Stimulated activated CD4-positive, alpha-beta T cell treated with anti-CD3 and anti-CD28 coated beads, Interleukin-1b, Interleukin-23, amount 100 ng/mL, for 4 hours (primary cell): ENCODE data around the gene SRCIN1.

Source experiments
- DNase-seq, 2 donors: peaks; one replicate each; pipeline ENCODE4 v3.0.0-alpha.2; 2020; ENCODE audit warnings: low read depth in 2 of 2

Gene SRCIN1

DNA sequence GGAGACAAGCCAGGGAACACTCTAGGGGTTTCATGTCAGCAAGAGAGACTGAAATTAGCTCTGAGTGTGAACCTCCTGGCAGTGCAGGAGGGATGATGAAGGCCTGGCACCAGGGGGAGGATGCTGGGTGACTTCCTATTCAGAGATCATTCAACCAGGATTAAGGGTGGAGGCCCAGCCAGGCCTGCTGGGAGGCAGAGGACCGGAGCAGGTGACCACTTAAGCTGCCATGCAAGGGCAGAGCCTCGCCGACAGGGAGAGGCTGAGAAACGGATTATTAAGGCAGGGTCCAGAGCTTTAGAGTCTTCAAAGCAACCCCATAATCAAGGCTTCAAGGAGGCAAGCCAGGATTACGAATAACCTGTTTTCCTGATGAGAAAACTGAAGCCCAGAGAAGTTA lies 10.6 kb upstream of the SRCIN1 start:
- DNase-seq, result no peak

GRCh38 chr17:38613981-38614779 lies 8.4 kb upstream of the SRCIN1 start:
- no peak for DNase-seq

DNA sequence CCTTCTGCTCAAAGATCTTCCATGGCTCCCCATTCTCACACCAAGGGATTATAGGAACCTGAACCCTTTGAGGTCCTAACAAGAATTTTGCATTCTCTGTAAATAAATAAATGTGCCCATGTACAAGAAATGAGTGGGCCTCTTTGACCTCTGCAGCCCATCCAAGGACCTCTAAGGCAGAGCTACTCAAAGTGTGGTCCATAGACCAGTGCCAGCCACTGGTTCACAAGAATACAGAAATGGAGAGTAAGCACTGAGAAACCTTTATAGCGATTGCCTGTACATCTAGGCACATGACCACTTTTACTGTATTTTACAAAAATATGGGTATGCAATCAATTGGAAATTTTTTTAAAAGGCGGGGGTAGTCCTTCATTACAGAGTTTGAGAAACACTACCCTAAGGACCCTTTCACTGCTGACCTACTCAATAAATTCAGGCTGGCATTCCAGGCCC lies 7.8 kb upstream of the SRCIN1 start:
- DNase-seq, result no peak

DNA sequence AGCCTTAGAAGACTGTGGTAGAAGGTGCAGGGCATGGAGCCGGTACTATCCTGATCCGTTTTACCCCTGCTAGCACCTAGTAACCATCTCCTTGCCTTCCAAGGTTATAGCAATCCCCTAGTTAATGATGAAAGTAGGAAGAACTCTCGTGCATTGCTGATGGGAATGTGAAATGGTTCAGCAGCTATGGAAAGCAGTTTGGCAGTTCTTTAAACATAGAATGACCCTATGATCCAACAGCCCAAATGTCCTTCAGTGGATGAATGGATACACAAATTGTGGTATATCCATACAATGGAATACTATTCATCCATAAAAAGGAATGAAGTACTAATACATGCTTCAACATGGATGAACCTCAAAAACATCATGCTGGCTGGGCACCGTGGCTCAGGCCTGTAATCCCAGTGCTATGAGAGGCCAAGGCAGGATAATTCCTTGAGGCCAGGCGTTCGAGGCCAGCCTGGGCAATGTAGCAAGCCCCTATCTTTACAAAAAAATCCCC lies 6.2 kb upstream of the SRCIN1 start:
- DNase-seq, result no peak

DNA sequence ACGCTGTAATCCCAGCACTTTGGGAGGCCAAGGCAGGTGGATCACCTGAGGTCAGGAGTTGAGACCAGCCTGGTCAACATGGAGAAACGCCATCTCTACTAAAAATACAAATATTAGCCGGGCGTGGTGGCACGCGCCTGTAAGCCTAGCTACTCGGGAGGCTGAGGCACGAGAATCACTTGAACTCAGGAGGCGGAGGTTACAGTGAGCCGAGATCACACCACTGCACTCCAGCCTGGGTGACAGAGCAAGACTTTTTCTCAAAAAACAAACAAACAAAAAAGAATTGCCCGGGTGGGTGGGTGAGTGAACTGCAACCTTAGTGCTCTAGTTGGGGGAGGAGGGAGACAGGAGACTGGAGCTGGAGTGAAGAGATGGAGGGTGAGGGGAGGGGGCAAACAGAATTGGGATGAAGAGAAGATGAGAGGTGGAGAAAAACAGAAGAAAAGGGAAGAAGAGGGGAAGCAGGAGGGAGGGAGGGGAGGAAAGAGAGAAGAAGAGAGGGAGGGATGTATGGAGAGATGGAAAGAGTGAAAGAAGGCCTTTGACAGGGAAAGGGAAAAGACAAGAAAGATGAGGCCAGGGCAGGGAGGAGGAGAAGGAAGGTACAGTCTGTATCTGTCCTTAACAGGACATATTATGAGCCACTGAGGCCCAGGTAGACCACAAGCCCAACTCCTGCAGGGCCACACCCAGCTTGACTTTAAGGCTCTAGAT lies 5.5 kb upstream of the SRCIN1 start:
- DNase-seq, result no peak

- DNase-seq, result no peak
These were observed 3.7 kb upstream of the SRCIN1 start for GRCh38 chr17:38609280-38610031.

- DNase-seq, result no peak
These were observed 2.9 kb upstream of the SRCIN1 start for GRCh38 chr17:38608648-38609047.

DNA sequence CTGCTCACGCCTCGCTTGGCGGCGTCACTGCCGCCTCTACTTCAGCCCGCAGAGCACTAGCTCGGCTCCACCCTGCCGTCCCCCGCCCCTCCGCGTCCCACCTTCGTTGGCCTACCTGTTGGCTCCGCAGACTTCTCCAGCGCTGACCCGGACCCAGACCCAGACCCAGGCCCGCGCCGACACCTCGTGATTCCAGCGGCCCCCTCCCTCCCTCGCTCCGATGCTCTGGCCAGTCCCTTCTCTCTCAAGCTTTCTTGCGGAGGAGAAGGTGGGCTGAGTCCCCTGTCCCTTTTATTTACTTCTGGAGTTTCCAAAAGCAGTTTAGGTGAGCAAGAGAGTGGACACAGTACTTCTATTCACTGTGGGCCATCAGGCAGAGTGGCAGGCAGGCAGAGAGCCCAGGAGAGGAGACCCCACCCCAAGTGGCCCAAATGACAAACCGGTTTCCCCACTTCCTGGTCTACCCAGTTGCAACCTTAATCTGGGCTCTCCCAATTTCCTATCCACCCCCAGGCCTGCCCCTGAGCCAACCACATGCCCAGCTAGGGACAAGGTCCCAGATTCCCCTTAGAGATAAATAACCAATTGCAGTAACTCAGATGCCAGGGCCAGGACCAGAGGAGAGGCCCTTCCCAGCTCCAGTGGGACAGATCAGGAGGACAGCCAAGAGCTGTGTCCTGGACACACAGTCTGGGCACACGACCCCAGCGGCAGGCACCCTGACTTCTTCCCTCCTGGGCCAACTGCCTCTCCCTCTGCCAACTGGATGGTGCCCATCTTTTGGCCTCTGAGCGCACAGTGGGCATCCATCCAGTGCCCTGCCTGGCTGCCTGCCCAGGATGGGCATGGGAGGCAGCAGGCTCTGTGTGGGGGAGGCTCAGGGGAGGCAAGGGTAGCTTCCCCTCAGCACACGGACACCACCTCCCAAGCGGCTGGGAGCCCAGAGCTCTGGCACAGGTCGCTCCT lies 1.2 kb upstream of the SRCIN1 start:
- DNase-seq, result no peak

- DNase-seq, result no peak
These were observed 326 bp downstream of the SRCIN1 start for GRCh38 chr17:38605411-38605840.

- DNase-seq, result peak in 1 of 2 donors; percentile 16
These were observed 1.0 kb downstream of the SRCIN1 start for GRCh38 chr17:38604479-38605403.

GRCh38 chr17:38603786-38604478 lies 1.8 kb downstream of the SRCIN1 start:
- DNase-seq, result no peak

DNA sequence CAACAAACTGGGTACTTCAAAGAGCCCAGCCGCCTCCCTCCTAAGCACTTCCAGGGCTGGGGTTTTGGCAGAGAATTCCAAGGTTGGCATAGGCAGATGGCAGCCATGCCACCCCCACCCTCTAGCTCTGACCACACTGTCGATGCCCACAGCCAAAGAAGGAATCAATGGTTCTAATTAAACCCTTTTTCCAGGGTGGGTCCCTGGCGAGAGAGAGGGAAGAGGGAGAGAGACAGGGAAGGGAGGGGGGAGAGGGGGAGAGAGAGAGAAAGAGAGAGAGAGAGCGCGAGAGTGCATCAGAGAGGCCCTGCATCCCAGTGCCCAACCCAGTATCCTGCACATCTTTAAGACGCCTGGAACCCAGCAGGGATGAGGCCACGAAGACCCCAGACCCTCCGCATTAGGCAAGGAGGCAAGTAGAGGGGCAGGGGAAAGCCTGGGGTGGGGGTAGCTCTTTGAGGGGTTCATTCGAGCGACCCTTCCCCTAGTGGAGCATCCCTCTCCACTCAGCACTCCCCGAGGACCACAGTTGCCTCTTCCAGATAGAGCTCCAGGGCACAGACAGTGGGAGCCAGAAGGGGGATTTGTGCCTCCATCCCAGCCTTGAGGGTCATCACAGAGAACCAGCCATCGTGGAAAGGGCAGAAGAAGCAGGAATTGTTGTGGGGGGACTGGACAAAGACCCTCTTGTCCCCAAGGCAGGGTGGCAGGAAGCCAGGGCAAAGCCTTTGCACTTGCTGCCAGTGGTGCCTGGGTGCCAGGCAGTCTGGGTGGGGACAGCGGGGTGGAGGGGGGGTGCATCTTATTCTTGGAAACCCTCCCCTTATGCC lies 2.6 kb downstream of the SRCIN1 start:
- DNase-seq, result no peak

DNA sequence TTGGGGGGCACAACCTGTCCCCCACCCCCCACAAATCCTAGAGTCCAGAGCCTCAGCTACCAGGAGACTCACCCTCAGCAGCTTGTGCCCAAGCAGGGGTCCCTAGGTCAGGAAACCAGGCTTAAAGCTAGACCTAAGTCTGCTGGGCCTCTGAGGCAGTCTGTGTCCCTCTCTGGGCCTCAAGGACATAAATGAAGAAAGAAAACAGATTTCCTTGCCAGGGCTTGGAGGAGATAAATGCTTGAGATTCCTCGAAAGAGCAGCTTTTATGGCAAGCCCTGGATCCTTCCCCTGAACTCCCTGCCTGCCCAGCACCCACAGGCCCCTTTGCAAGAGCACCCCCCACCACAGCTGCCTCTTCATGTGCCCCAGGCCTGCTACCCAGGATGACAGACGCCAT lies 3.3 kb downstream of the SRCIN1 start:
- DNase-seq, result no peak

GRCh38 chr17:38601539-38602351 lies 4.0 kb downstream of the SRCIN1 start:
- DNase-seq, result no peak

DNA sequence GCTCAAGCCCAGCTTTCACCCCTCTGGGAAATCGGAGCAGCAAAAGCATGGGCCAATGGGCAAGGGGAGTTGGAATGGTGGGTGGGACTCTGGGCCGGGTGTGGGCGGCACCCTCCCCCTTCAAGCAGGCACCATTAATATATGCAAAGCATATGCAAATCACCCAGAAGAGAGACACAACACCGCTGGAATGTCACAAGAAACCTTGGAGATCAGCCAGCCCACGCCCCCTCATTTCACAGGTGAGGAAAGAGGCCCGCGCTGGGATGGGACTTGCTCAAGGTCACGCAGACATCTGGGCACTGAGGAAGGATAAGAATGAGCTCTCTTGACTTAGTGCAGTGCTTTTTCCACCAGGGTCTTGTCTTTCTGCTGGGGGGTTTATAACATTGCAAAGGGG lies 4.8 kb downstream of the SRCIN1 start:
- no peak for DNase-seq

DNA sequence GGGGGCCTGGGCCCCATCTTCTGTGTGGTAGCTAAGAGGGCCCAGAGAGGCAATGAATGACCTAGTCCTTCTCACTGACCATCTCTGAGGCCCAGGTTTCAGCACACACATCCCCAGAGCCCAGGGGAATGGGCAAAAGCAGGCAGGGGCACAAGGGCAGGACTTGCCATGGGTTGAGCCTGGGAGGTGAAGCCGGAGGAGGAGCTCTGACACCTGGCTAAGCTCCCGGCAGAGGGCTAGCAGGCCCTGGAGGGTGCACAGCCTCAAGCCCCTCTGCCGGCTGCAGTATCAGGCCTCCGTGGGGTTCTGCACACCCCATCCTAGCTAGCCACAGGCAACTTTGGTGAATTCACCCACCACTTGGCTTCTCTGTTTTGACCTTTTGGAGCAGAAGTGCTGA lies 5.3 kb downstream of the SRCIN1 start:
- DNase-seq, result no peak

DNA sequence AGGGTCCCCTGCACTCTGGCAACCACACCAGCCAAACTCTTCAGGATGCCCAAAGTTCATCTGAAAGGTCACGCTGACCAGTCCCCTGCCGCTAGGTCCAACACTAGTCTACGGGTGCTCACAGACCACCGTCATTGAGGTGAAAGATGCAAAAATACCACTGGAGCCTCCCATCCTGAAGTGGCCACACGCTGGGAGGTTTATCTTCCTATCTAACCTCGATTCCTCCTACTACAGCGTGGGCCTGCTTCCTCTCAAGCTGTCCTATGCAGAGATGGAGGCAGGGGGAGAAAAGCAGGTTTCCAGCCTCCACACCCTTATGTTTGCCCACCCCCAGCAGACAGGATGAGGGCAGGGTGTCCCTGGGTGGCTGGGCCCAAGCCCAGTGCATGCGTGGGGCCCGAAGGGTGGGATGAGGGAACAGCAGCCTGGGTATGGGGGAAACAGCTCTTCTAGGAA lies 6.3 kb downstream of the SRCIN1 start:
- DNase-seq, result no peak
